ENCODE results near the gene PRTN3. TPM values are rescaled to one million over a fixed set of nuclear protein-coding genes. Genes with fewer than 3 reads are reported as not detected.

PRTN3 gene
- total RNA-seq, 1 donor, result not detected

DNA sequence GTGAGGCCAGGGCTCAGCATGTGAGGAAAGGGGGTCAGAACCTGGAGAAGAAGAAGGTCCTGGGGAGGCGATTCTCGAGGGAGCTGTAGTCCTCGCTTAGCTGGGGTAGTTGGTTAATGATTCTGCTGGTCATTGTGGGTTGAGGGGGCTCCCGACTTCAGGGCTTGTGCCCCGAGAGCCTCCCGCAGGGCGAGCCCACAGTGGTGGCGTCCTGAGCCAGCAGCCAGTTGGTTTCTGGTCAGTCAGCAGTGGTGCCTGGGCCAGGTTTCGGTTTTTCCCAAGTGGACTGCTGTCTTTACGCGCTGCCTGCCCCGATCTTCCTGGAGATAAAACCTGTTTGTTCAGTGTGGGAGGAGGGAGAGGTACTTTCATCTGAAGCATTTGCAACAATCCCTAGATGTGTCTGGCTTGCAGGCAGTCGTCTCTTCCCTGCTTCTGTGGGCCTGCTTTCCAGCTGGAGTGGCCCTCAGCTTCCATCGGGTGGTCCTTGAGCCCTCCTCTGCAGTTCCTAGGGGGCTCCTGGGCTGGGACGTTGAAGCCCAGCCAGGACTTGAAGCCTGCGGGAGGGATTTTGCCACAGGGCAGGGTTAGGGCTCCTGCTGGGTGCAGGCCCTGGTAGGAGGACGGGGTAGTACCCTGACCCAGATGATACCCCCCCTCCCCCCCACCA lies 40.3 kb upstream of the PRTN3 start:
- DNase-seq (ENCODE audit: low read depth), result peak; percentile 61
- peak overlapping the region; percentile 55 for H3K4me3 ChIP-seq (ENCODE audit: low read depth, low read length)
- TF ChIP-seq, protein P1, sequence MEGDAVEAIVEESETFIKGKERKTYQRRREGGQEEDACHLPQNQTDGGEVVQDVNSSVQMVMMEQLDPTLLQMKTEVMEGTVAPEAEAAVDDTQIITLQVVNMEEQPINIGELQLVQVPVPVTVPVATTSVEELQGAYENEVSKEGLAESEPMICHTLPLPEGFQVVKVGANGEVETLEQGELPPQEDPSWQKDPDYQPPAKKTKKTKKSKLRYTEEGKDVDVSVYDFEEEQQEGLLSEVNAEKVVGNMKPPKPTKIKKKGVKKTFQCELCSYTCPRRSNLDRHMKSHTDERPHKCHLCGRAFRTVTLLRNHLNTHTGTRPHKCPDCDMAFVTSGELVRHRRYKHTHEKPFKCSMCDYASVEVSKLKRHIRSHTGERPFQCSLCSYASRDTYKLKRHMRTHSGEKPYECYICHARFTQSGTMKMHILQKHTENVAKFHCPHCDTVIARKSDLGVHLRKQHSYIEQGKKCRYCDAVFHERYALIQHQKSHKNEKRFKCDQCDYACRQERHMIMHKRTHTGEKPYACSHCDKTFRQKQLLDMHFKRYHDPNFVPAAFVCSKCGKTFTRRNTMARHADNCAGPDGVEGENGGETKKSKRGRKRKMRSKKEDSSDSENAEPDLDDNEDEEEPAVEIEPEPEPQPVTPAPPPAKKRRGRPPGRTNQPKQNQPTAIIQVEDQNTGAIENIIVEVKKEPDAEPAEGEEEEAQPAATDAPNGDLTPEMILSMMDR (IDR thresholded peaks at IDR 0.05; ENCODE audit: insufficient read depth, low read length), result no peak

DNA sequence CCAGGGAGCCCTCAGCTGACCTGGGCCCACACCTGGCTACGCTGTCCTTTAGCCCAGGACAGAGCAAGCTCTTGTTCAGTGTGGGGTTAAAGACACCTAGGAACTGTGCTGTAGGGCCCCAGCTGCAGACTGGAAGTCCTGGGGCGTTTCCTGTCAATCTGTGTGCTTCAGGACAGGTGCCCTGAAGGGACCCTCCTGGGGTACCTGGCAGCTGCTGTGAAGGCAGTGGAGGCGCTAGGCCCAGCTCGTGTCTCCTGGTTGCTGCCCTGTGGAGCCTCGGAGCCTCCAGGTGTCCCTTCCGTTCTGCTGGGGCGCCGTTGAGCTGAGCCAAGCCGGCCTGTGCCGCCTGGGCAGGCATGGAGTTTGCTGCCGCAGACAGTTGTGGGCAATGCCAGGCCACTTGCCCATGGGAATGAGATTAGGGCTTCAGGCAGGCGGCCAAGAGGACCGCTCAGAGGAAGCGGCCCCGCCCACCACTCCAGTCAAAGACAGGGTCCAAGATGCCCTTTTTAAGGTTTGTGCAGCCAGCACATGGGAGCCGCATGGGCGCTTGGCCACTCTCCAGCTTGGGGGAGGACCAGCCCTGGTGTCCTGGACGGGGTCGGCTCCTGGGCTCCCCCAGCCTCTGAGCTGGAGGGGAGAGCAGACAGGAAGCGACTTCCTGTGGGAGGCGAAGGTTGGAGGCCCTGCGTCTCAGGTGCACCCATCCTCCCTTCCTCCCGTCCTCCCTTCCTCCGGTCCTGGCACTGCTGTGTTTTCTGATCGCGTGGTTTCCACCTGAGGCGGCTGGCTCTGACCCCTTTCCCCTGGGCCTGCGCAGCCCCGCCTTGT lies 39.6 kb upstream of the PRTN3 start:
- TF ChIP-seq, protein P1 (IDR thresholded peaks at IDR 0.05; ENCODE audit: insufficient read depth, low read length), result no peak
- peak; percentile 55 for DNase-seq (ENCODE audit: low read depth)
- H3K4me3 ChIP-seq (ENCODE audit: low read depth, low read length), result peak overlapping the region; percentile 55

DNA sequence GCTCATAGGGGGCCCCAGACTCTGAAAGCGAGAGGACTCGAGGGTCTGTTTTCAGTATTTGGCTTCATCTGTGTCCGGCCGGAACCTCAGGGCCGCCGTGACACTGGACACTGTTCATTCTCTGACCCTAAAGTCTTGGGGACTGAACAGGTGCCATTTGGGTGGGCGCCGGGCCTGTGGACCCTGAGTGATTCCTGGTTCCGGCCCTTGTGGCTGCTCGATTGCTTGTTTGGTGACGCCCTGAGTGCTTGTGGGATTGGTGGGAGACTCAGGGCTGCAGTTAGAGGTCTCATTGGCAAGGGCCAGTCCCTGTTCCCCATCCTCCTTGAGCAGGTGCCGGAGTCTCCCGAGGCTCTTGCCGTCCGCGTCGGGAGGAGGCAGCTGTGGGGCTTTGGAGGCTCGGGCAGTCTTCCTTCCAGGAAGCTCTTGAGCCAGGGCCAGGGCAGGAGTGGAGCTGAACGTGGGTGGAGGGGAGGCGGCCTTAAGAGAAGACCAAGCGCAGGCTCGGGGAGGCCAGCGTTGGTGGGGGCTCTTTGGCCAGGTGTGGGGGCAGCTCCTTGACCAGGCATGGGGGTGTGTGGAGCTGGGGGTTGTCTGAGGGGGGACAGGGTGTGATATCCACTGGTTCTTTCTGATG lies 38.8 kb upstream of the PRTN3 start:
- DNase-seq (ENCODE audit: low read depth), result peak; percentile 67
- peak overlapping the region; percentile 55 for H3K4me3 ChIP-seq (ENCODE audit: low read depth, low read length)
- TF ChIP-seq, protein P1 (IDR thresholded peaks at IDR 0.05; ENCODE audit: insufficient read depth, low read length), result no peak

GRCh38 chr19:802498-803098 lies 38.2 kb upstream of the PRTN3 start:
- DNase-seq (ENCODE audit: low read depth), result peak; percentile 30
- H3K4me3 ChIP-seq (ENCODE audit: low read depth, low read length), result peak overlapping the region; percentile 55
- TF ChIP-seq, protein P1 (IDR thresholded peaks at IDR 0.05; ENCODE audit: insufficient read depth, low read length), result no peak

DNA sequence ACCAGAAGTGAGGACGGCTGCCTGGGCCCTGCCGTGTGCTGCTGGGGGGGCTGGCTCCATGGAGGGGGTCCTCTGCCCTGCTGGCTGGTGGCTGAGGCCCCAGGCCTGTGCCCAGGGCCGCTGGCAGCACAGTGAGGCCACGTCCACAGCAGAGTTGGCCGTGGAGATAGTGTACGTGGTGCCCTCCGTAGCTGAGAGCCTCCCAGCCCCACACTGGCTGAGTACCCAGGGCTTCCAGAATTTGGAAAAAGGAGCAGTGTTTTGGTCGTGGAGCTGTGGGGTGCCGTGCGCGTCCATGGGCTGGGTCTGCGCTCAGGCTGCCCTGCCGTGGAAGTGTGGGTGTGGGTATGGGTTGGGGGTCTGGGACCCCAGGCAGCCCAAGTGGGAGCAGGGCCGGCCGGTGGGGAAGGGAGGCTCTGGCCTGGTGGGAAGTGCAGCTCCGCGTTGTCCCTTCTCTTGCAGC lies 37.7 kb upstream of the PRTN3 start:
- DNase-seq (ENCODE audit: low read depth), result no peak
- TF ChIP-seq, protein P1 (IDR thresholded peaks at IDR 0.05; ENCODE audit: insufficient read depth, low read length), result no peak
- peak overlapping the region; percentile 22 for H3K4me3 ChIP-seq (ENCODE audit: low read depth, low read length)

- H3K4me3 ChIP-seq (ENCODE audit: low read depth, low read length), result no peak overlapping the region
- DNase-seq (ENCODE audit: low read depth), result no peak
- TF ChIP-seq, protein P1 (IDR thresholded peaks at IDR 0.05; ENCODE audit: insufficient read depth, low read length), result no peak
These were observed 36.9 kb upstream of the PRTN3 start for GRCh38 chr19:803686-804418.

Data from fibroblast of the aortic adventitia (primary cell).